Keratinocyte (primary cell): ENCODE results near the gene HEPH. TPM values are rescaled to one million over a fixed set of nuclear protein-coding genes. Genes with fewer than 3 reads are reported as not detected.

Experiments
- DNase-seq: peaks from one replicate; pipeline ENCODE4 v3.0.0-alpha.2; 2011; ENCODE audit warnings: low read depth, missing footprints, low spot score
- FAIRE-seq: peaks from 2 replicates; lab custom pipeline; 2011; peaks lifted over from hg19 to GRCh38; lab: Jason Lieb, UNC
- H2AFZ ChIP-seq: 2 replicates; pipeline ENCODE4 v1.6.0; 2012; ENCODE audit warnings: low read length, control low read depth, inconsistent platforms; ENCODE audit not compliant: control insufficient read depth
- H3K27ac ChIP-seq: 2 replicates; pipeline ENCODE4 v1.5.1; 2011; ENCODE audit warnings: low read length; ENCODE audit not compliant: control insufficient read depth, insufficient read depth
- H3K27me3 ChIP-seq: 3 replicates; pipeline ENCODE4 v1.6.0; 2011; ENCODE audit warnings: low read length; ENCODE audit not compliant: control insufficient read depth, insufficient read depth; ENCODE audit errors: extremely low read depth
- H3K36me3 ChIP-seq, 2 experiments: 2 replicates in 1 of 2; 3 replicates in 1 of 2; pipeline ENCODE4 v1.5.1; 2011; ENCODE audit warnings: low read length in 2 of 2, mild to moderate bottlenecking in 1 of 2; ENCODE audit not compliant: control insufficient read depth in 2 of 2, insufficient read depth in 2 of 2; ENCODE audit errors: extremely low read depth in 1 of 2
- H3K4me1 ChIP-seq: 3 replicates; pipeline ENCODE4 v1.5.1; 2011; ENCODE audit warnings: low read length; ENCODE audit not compliant: control insufficient read depth, insufficient read depth; ENCODE audit errors: extremely low read depth
- H3K4me2 ChIP-seq: 3 replicates; pipeline ENCODE4 v1.6.0; 2011; ENCODE audit warnings: low read depth, low read length; ENCODE audit not compliant: control insufficient read depth, insufficient read depth; ENCODE audit errors: extremely low read depth
- H3K4me3 ChIP-seq, 3 experiments: fragments of 200-600 bp in 1 of 3; sonication (generic) in 1 of 3; 2 replicates in 2 of 3; 3 replicates in 1 of 3; pipeline ENCODE4 v1.5.1; 2011 to 2016; ENCODE audit warnings: low read length in 3 of 3, mild to moderate bottlenecking in 3 of 3, control low read depth in 2 of 3, inconsistent platforms in 1 of 3, low read depth in 1 of 3, mixed read lengths in 1 of 3, mixed run types in 1 of 3, moderate library complexity in 1 of 3; ENCODE audit not compliant: control insufficient read depth in 2 of 3, insufficient read depth in 2 of 3; ENCODE audit errors: extremely low read depth in 1 of 3
- H3K79me2 ChIP-seq: 2 replicates; pipeline ENCODE4 v1.6.0; 2012; ENCODE audit warnings: low read length; ENCODE audit not compliant: control insufficient read depth, insufficient read depth
- H3K9ac ChIP-seq: 3 replicates; pipeline ENCODE4 v1.6.0; 2011; ENCODE audit warnings: low read length; ENCODE audit not compliant: control insufficient read depth, insufficient read depth; ENCODE audit errors: extremely low read depth
- H3K9me1 ChIP-seq: 3 replicates; pipeline ENCODE4 v1.6.0; 2011; ENCODE audit warnings: low read length; ENCODE audit not compliant: control insufficient read depth, insufficient read depth; ENCODE audit errors: extremely low read depth
- H3K9me3 ChIP-seq: 2 replicates; pipeline ENCODE4 v1.5.1; 2012; ENCODE audit warnings: low read depth, low read length; ENCODE audit not compliant: control insufficient read depth
- H4K20me1 ChIP-seq: 3 replicates; pipeline ENCODE4 v1.6.0; 2011; ENCODE audit warnings: low read length; ENCODE audit not compliant: control insufficient read depth, insufficient read depth; ENCODE audit errors: extremely low read depth
- CTCF ChIP-seq, 3 experiments: IDR thresholded peaks in 1 of 3; conservative IDR thresholded peaks in 1 of 3; optimal IDR thresholded peaks in 1 of 3; 2 replicates in 2 of 3; 3 replicates in 1 of 3; pipeline versions ENCODE3 to v1.5.1; 2011; ENCODE audit warnings: low read length in 3 of 3, mild to moderate bottlenecking in 3 of 3, moderate library complexity in 2 of 3, control low read depth in 1 of 3, inconsistent platforms in 1 of 3; ENCODE audit not compliant: insufficient read depth in 2 of 3; ENCODE audit errors: extremely low read depth in 1 of 3
- EZH2 ChIP-seq: IDR thresholded peaks from one replicate; pipeline ENCODE4 v1.6.1; 2012; ENCODE audit warnings: inconsistent platforms, mild to moderate bottlenecking, low read length, moderate library complexity
- dilution Hi-C: fragments of 300-500 bp; cut with MboI; formaldehyde crosslinking; loops from one replicate; pipeline ENCODE4 v1.7.0; 2020; ENCODE audit warnings: low sequenced_read_pairs; ENCODE audit not compliant: extremely low pct_ligation_motif_present
- polyA plus RNA-seq, 5 experiments: library from polyadenylated mRNA; depleted of rRNA in 3 of 5; stranded (reverse) in 3 of 5; stranded (forward) in 1 of 5; unstranded in 1 of 5; fragments of >200 nt; gene quantifications; 1 replicate in 1 of 5; 2 replicates in 3 of 5; 3 replicates in 1 of 5; pipeline versions ENCODE4 v1.2.1 to v1.2.3, GENCODE V29; 2011 to 2012; ENCODE audit warnings: missing spikeins in 2 of 5, low read depth in 1 of 5, low replicate concordance in 1 of 5

The HEPH gene
- polyA plus RNA-seq, 1 donor (not counting 4 experiments of a cell fraction or from before 2014, with no cell fraction given) = 0.25 TPM

GRCh38 chrX:66262807-66263206 lies 98.8 kb downstream of the HEPH start:
- Histone ChIP-seq H2AFZ (no peak overlapping the region), H3K27me3 (no peaks in the 10 kb centered on the region), H3K9ac (no peak overlapping the region), H3K36me3 (no peaks in the 10 kb centered on the region), H4K20me1 (no peaks in the 10 kb centered on the region), H3K9me1 (no peaks in the 10 kb centered on the region), H3K4me1 (no peaks in the 10 kb centered on the region), H3K9me3 (no peaks in the 10 kb centered on the region), H3K27ac (no peak overlapping the region), H3K4me2 (no peak overlapping the region), H3K79me2 (no peaks in the 10 kb centered on the region), H3K4me3 (no peak overlapping the region)
- TF ChIP-seq EZH2 = no peak
- no peak for TF ChIP-seq CTCF (optimal IDR thresholded peaks at IDR 0.05 in 1 of 3, IDR thresholded peaks at IDR 0.05 in 1 of 3, conservative IDR thresholded peaks at IDR 0.05 in 1 of 3; ENCODE audit: extremely low read depth in 1 of 3, insufficient read depth in 2 of 3, low read length in 3 of 3)
- dilution Hi-C loops = no loop called here
- DNase-seq (no peak), FAIRE-seq (no peak)

Other genes starting within 250 kb of the HEPH start
- not detected in 3 replicates for gene VSIG4, start 124.2 kb upstream of the HEPH start, polyA plus RNA-seq